Mesendoderm (in vitro differentiated cells): Measurements from ENCODE around the gene GCKR. TPM values are rescaled to one million over a fixed set of nuclear protein-coding genes. Genes with fewer than 3 reads are reported as not detected.

ENCODE experiments used
- DNase-seq: peaks from one replicate; pipeline ENCODE4 v3.0.0; 2013
- H2AK5ac ChIP-seq: 2 replicates; pipeline ENCODE4 v1.6.1; 2013; ENCODE audit warnings: low read length, inconsistent platforms
- H2BK120ac ChIP-seq: 2 replicates; pipeline ENCODE4 v1.6.1; 2013; ENCODE audit warnings: low read depth, mild to moderate bottlenecking, low read length, moderate library complexity, mixed read lengths
- H2BK15ac ChIP-seq: replicated peaks from 2 replicates; pipeline ENCODE4 v1.6.1; 2013; ENCODE audit warnings: low read depth, mild to moderate bottlenecking, moderate library complexity
- H2BK5ac ChIP-seq: 2 replicates; pipeline ENCODE4 v1.6.1; 2013; ENCODE audit warnings: low read length, inconsistent platforms
- H3K18ac ChIP-seq: 2 replicates; pipeline ENCODE4 v1.6.1; 2013; ENCODE audit warnings: mild to moderate bottlenecking, low read length, mixed read lengths
- H3K23ac ChIP-seq: one replicate; pipeline ENCODE4 v1.6.1; 2013; ENCODE audit warnings: low read length
- H3K27ac ChIP-seq: 2 replicates; pipeline ENCODE4 v1.5.1; 2013; ENCODE audit warnings: low read depth, mild to moderate bottlenecking, inconsistent platforms, low read length, moderate library complexity
- H3K27me3 ChIP-seq: 2 replicates; pipeline ENCODE4 v1.6.1; 2013; ENCODE audit warnings: low read length, control low read depth, mild to moderate bottlenecking, inconsistent platforms; ENCODE audit not compliant: insufficient read depth, poor library complexity
- H3K36me3 ChIP-seq: 2 replicates; pipeline ENCODE4 v1.6.1; 2013; ENCODE audit warnings: low read length, inconsistent platforms; ENCODE audit not compliant: control insufficient read depth, insufficient read depth
- H3K4ac ChIP-seq: one replicate; pipeline ENCODE4 v1.6.1; 2013; ENCODE audit warnings: low read depth, mild to moderate bottlenecking, low read length, moderate library complexity
- H3K4me1 ChIP-seq: 2 replicates; pipeline ENCODE4 v1.6.1; 2013; ENCODE audit warnings: low read depth, low read length, inconsistent platforms; ENCODE audit not compliant: control insufficient read depth
- H3K4me2 ChIP-seq: 2 replicates; pipeline ENCODE4 v1.6.1; 2013; ENCODE audit warnings: low read length
- H3K4me3 ChIP-seq: 2 replicates; pipeline ENCODE4 v1.5.1; 2013; ENCODE audit warnings: mild to moderate bottlenecking, low read length
- H3K56ac ChIP-seq: one replicate; pipeline ENCODE4 v1.6.1; 2013; ENCODE audit warnings: low read length
- H3K79me1 ChIP-seq: 2 replicates; pipeline ENCODE4 v1.6.1; 2013; ENCODE audit warnings: low read length, inconsistent platforms
- H3K79me2 ChIP-seq: 2 replicates; pipeline ENCODE4 v1.6.1; 2013; ENCODE audit warnings: mild to moderate bottlenecking, low read length; ENCODE audit not compliant: control insufficient read depth, insufficient read depth
- H3K9ac ChIP-seq: 2 replicates; pipeline ENCODE4 v1.6.1; 2013; ENCODE audit warnings: low read length, inconsistent platforms
- H4K5ac ChIP-seq: one replicate; pipeline ENCODE4 v1.6.1; 2013; ENCODE audit warnings: low read length
- H4K8ac ChIP-seq: one replicate; pipeline ENCODE4 v1.6.1; 2013; ENCODE audit warnings: low read depth, mild to moderate bottlenecking, control low read depth, low read length, moderate library complexity
- WGBS: extraction: QIAGEN DNeasy Blood & Tissue Kit; methylation state at CpG from one replicate; pipeline ENCODE4 v1.1.7; 2013; ENCODE audit warnings: low lambda C conversion rate, missing lambda C conversion rate; ENCODE audit not compliant: insufficient coverage; ENCODE audit errors: extremely low coverage; 5-methylcytosine and 5-hydroxymethylcytosine counted together
- polyA plus RNA-seq, 2 experiments: library from polyadenylated mRNA; stranded (reverse); fragments of 200-250 nt; gene quantifications; one replicate each; pipeline ENCODE4 v1.2.3, GENCODE V29; 2013

Gene GCKR
- 0.07 TPM for polyA plus RNA-seq (2013, experiment 1 of 2)
- 0.04 TPM for polyA plus RNA-seq (2013, experiment 2 of 2)

- Histone ChIP-seq H2BK120ac (no peak within 1 kb of the TSS), H3K27ac (no peak within 1 kb of the TSS), H3K79me1 (no peaks in the 10 kb centered on the region), H3K27me3 (peaks cover 5% of the 10 kb centered on the region), H3K4ac (no peak within 1 kb of the TSS), H3K79me2 (no peaks in the 10 kb centered on the region), H2BK15ac (no peak within 1 kb of the TSS), H3K9ac (no peak within 1 kb of the TSS), H3K23ac (no peak within 1 kb of the TSS), H3K56ac (no peak within 1 kb of the TSS), H4K8ac (no peak within 1 kb of the TSS), H3K4me2 (no peak within 1 kb of the TSS), H3K4me1 (no peaks in the 10 kb centered on the region), H3K36me3 (no peaks in the 10 kb centered on the region), H3K18ac (no peak within 1 kb of the TSS), H2AK5ac (no peak within 1 kb of the TSS), H2BK5ac (no peak within 1 kb of the TSS), H3K4me3 (no peak within 1 kb of the TSS), H4K5ac (no peak within 1 kb of the TSS)
- DNase-seq: no peak
- no CpG with 5 or more reads among the region's 12 CpGs for WGBS
Measured at GRCh38 chr2:27496357-27497287, at the start of gene GCKR. GCKR (plus strand) TSS chr2:27496839; CDS start chr2:27496905, 66 bp downstream.

- Histone ChIP-seq H3K36me3 (peaks cover 3% of the 10 kb centered on the region), H3K4me3 (no peak overlapping the region), H3K27ac (no peak overlapping the region), H4K8ac (no peak overlapping the region), H3K23ac (no peak overlapping the region), H2BK15ac (no peak overlapping the region), H4K5ac (no peak overlapping the region), H3K4me1 (no peaks in the 10 kb centered on the region), H3K18ac (no peak overlapping the region), H3K4ac (no peak overlapping the region), H3K56ac (no peak overlapping the region), H2AK5ac (no peak overlapping the region), H3K27me3 (no peaks in the 10 kb centered on the region), H3K4me2 (no peak overlapping the region), H3K9ac (no peak overlapping the region), H2BK120ac (no peak overlapping the region), H3K79me1 (no peaks in the 10 kb centered on the region), H3K79me2 (no peaks in the 10 kb centered on the region), H2BK5ac (no peak overlapping the region)
- WGBS: no CpG with 5 or more reads among the region's 3 CpGs
- DNase-seq: no peak
Measured at GRCh38 chr2:27448381-27448780, 48.3 kb upstream of the GCKR start.

- H3K79me1 ChIP-seq: no peaks in the 10 kb centered on the region
- H3K36me3 ChIP-seq: peaks cover under 1% of the 10 kb centered on the region
- no peak overlapping the region for H3K27ac ChIP-seq
- no peak for DNase-seq
- no peak overlapping the region for H4K8ac ChIP-seq
- no peak overlapping the region for H3K23ac ChIP-seq
- no CpG with 5 or more reads among the region's 1 CpG for WGBS
- H2AK5ac ChIP-seq: no peak overlapping the region
- H2BK5ac ChIP-seq: no peak overlapping the region
- no peak overlapping the region for H3K9ac ChIP-seq
- H3K79me2 ChIP-seq: no peaks in the 10 kb centered on the region
- no peaks in the 10 kb centered on the region for H3K27me3 ChIP-seq
- H2BK120ac ChIP-seq: no peak overlapping the region
- H3K18ac ChIP-seq: no peak overlapping the region
- no peaks in the 10 kb centered on the region for H3K4me1 ChIP-seq
- no peak overlapping the region for H3K4me3 ChIP-seq
- H3K56ac ChIP-seq: no peak overlapping the region
- no peak overlapping the region for H2BK15ac ChIP-seq
- H4K5ac ChIP-seq: no peak overlapping the region
- H3K4me2 ChIP-seq: no peak overlapping the region
- H3K4ac ChIP-seq: no peak overlapping the region
Measured at GRCh38 chr2:27451095-27451494, 45.5 kb upstream of the GCKR start.

- Histone ChIP-seq H3K23ac (no peak overlapping the region), H3K4me2 (no peak overlapping the region), H3K4ac (no peak overlapping the region), H3K18ac (no peak overlapping the region), H2BK5ac (no peak overlapping the region), H2AK5ac (no peak overlapping the region), H2BK15ac (no peak overlapping the region), H3K36me3 (peaks cover under 1% of the 10 kb centered on the region), H4K8ac (no peak overlapping the region), H3K79me2 (no peaks in the 10 kb centered on the region), H3K9ac (no peak overlapping the region), H4K5ac (no peak overlapping the region), H3K79me1 (no peaks in the 10 kb centered on the region), H3K56ac (no peak overlapping the region), H3K27me3 (no peaks in the 10 kb centered on the region), H3K27ac (no peak overlapping the region), H2BK120ac (no peak overlapping the region), H3K4me1 (no peaks in the 10 kb centered on the region), H3K4me3 (no peak overlapping the region)
- DNase-seq: no peak
- WGBS: no CpG with 5 or more reads among the region's 7 CpGs
Measured at GRCh38 chr2:27453968-27454367, 42.7 kb upstream of the GCKR start.

GRCh38 chr2:27461118-27461517 is 35.5 kb upstream of the GCKR start:
- H3K27ac ChIP-seq: peak overlapping the region; percentile 8
- DNase-seq: no peak
- no peak overlapping the region for H3K4me2 ChIP-seq
- no peak overlapping the region for H4K5ac ChIP-seq
- H2BK120ac ChIP-seq: no peak overlapping the region
- H3K27me3 ChIP-seq: no peaks in the 10 kb centered on the region
- no peak overlapping the region for H4K8ac ChIP-seq
- H3K56ac ChIP-seq: peak overlapping the region; percentile 56
- H3K79me2 ChIP-seq: no peaks in the 10 kb centered on the region
- H3K4me1 ChIP-seq: no peaks in the 10 kb centered on the region
- no peak overlapping the region for H3K9ac ChIP-seq
- H3K79me1 ChIP-seq: no peaks in the 10 kb centered on the region
- H3K4me3 ChIP-seq: no peak overlapping the region
- H3K18ac ChIP-seq: no peak overlapping the region
- no peak overlapping the region for H2AK5ac ChIP-seq
- H2BK5ac ChIP-seq: peak overlapping the region; percentile 55
- no peak overlapping the region for H3K4ac ChIP-seq
- peaks cover 5% of the 10 kb centered on the region for H3K36me3 ChIP-seq
- no peak overlapping the region for H3K23ac ChIP-seq
- no peak overlapping the region for H2BK15ac ChIP-seq
- whole genome bisulfite sequencing: no CpG with 5 or more reads among the region's 8 CpGs
